HUDEP-2 (cell line): Measurements from ENCODE around the gene NTF4.

Source experiments
- DNase-seq, 76 experiments: peaks; one replicate each; lab custom pipeline; 2025; ENCODE audit not compliant: unreplicated experiment in 76 of 76; lab: John Stamatoyannopoulos, UW

Gene NTF4

GRCh38 chr19:49064768-49065611, at the start of gene NTF4:
TSS of gene NTF4 (minus strand) at chr19:49064818. CDS start at chr19:49061997, 2,821 bp downstream.
- DNase-seq, result no peak

- peak in 68 of 76 experiments; percentile 22 to 96 (median 66) for DNase-seq
Observed at GRCh38 chr19:49113762-49114629, 49.4 kb upstream of the NTF4 start, which contains the start of gene LIN7B. TSS of gene LIN7B (plus strand) at chr19:49114370. CDS start at chr19:49114405, 35 bp downstream.

GRCh38 chr19:49111218-49111998, 46.8 kb upstream of the NTF4 start:
- no peak for DNase-seq

DNA sequence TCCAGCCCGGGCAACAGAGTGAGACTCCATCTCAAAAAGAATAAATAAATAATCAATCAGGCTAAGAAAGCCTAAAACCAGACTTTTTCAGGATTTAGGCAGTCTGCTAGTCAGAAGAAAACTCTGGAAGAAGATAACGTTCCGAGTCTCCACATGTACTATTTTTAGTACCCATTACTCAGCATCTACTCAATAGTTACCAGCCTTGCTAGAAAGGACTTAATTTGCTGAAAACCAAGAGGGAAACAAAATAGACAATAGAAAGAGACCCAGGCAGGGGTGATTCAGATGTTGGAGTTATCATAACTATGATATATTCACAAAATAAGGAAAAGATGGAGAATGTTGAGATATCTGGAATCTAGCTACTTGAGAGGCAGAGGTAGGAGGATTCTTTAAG, 45.9 kb upstream of the NTF4 start:
- DNase-seq, result no peak

DNA sequence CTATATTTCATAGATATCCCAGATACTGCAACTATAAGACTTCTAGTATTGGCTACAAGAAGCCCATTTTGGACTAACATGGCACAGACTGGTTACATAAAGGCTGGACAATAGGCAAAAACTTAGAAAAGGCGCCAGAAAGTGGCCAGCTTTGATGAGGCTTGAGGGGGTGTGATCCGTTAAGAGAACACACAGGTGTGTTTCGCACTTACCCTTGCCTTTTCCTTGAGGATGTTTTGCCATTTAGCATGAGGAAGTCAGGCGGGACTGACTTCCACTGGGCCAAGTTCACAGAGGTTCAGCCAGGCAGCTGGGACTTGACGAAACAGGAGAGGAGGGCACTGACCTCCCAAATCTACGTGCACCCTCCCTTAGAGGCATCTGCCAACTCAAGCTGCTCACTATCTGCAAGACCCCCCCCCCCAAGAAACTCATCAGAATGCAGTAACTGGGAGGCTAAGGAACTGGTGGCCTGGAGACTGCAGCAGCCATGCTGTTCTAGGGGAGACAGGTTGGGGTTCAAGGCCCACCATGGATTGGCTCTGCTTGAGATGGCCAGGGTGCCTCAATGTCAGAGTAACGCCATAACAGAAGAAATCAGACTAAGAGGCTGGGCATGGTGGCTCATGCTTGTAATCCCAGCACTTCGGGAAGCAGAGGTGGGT, 45.1 kb upstream of the NTF4 start:
- DNase-seq, result no peak

GRCh38 chr19:49109051-49109450, 44.4 kb upstream of the NTF4 start:
- DNase-seq, result no peak

- DNase-seq, result no peak
Observed at GRCh38 chr19:49107625-49108459, 43.2 kb upstream of the NTF4 start.

- DNase-seq, result peak in 68 of 76 experiments; percentile 31 to 86 (median 66)
Observed at GRCh38 chr19:49106648-49107135, 42.1 kb upstream of the NTF4 start.

- DNase-seq, result no peak
Observed at GRCh38 chr19:49104229-49104864, 39.7 kb upstream of the NTF4 start.

GRCh38 chr19:49103331-49104085, 38.9 kb upstream of the NTF4 start:
- no peak for DNase-seq

DNA sequence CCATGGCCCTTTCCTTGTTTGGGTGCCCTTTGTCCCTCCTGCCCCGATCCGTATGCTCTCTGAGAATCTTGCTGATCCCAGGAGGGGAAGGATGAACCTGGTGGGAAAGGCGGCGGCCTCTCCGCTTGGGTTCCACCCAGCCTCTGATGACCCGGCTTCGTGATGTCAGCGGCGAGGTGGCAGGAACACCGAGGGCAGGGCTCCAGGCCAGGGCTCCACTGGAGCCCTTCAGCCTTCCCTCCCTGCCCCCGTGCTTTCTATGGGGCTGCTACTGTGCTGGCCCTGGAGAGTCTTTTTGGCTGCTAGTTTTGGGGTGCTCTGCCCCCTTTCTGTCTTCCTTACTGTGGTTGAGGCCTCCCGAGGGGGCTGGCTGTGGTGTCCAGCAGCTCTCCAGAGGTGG, 37.7 kb upstream of the NTF4 start:
- no peak for DNase-seq

DNA sequence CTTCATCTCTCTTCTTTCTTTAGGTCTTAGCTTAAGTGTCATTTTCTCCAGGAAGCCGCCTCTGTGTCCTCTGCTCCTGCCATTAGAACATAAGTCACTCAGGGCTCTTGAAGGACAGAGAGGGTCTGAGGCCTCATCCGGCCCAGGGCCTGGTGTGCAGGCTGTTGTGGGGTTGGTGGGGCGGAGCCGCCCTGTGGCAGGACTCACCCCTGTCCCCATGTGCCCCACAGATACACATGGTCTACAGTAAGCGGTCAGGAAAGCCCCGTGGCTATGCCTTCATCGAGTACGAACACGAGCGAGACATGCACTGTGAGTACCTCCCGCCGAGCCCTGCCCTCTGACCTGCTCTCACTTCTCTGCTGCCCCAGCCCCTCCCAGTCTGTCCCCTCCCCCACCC, 36.5 kb upstream of the NTF4 start:
- no peak for DNase-seq

DNA sequence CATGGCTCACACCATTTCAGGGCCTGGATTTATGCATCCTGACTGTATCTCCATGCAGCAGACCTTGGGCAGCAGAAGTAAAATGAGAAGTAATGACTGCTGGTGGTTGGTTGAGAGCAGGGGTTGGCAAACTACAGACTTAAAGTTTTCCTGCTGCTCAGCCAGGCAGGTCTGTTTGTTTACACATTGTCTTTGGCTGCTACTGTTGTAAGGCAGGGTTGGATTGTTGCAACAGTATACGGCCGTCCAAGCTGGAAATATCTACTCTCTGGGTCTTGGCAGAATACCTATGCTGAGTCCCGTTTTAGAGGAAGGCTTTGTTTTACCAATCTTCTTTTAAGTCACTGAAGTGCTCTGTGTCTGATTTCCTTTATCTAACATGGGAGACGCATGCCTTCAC, 34.2 kb upstream of the NTF4 start:
- DNase-seq, result no peak

DNA sequence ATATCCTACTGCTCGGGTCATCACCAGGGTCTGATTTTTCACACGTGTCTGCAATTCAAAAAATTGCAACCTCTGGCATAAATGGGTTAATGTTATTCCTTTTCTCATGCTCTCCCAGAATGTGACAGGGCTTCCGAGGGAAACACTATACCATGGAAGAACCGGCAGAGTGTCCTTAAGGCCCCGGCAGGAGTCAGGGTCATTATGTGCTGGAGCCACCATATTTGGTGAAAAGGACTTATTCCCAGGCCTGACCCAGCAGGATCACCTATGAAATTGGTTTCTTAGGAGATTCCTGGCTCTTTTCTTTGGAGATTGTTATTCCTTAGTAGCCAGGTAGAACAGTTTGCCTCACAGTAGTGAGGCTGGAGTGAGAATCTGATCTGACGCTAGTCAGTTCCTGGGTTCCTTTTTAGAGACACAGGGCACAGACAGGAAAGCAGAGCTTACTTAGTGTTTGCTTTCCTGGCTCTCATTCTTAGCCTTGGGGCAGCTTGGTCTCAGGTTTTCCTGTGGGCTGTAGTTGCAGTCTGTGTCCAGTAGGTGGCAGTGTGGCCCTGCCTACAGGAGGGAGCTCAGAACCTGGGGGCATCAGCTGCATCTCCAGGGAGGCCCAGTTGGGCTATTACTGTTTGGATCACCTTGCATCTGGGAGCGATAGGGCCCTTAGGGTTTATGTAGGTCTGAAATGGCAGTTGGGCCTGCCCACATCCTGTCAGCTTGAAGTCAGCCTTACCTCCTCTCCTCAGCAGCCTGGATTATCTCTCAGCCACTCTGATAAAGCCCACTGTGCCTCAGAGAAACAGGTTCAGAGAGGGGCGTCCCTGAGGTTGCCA, 33.1 kb upstream of the NTF4 start:
- DNase-seq, result peak in 62 of 76 experiments; percentile 29 to 86 (median 65)

- DNase-seq, result no peak
Observed at GRCh38 chr19:49094505-49095482, 30.2 kb upstream of the NTF4 start.

DNA sequence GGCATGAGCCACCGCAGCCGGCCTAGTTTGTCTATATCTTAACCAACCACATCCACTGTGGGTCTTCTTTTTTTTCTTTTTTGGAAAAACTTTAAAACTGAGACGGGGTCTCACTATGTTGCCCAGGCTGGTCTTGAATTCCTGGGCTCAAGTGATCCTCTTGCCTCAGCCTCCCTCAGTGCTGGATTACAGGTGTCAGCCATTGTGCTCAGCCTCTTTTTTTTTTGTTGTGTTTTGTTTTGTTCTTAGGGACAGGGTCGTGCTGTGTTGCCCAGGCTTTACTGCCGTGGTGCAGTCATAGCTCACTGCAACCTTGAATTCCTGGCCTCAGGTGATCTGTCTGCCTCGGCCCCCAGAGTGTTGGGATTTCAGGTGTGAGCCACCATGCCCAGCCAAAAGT, 28.1 kb upstream of the NTF4 start:
- DNase-seq, result no peak
